SIG-M5 treated with dmso at 0.1 percent for 504 hours (cell line): ENCODE measurements around the gene ANKRD22.

Experiments
- DNase-seq: peaks from one replicate; lab custom pipeline; 2025; ENCODE audit not compliant: unreplicated experiment; lab: John Stamatoyannopoulos, UW

Gene ANKRD22

DNA sequence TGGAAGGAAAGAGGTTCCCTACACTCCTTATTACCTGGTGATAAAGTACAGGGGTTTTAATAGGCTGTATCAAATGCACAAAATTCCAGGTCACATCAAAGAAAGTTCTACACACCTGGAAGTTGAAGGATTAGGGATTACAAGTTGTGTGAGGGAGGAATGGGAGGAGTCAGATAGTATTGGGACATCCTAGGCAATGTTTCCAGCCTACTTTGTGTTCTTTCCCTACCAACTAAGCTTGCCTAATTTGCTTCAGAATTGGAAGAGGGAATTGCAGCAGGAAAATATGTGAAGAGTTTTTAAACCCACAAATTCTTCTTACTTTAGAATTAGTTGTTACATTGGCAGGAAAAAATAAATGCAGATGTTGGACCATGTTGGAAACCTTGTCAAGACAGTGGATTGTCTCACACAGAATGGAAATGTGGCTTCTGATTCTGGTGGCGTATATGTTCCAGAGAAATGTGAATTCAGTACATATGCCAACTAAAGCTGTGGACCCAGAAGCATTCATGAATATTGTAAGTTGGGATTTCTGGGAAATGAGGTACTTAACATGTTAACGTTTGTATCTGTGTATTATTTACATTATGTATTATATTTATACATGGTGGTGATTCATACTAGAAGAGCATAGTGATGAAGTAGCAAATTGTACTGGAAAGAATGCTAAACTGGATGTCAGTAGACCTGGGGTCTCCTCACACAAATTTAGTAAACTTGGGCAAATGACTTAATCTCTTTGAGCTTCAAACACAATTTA lies 48.9 kb downstream of the ANKRD22 start, which contains the start of gene LIPM:
LIPM (plus strand) TSS at position 208 of the 763 bp plus-strand sequence; CDS start at position 375, 167 bp downstream.
- DNase-seq = no peak

DNA sequence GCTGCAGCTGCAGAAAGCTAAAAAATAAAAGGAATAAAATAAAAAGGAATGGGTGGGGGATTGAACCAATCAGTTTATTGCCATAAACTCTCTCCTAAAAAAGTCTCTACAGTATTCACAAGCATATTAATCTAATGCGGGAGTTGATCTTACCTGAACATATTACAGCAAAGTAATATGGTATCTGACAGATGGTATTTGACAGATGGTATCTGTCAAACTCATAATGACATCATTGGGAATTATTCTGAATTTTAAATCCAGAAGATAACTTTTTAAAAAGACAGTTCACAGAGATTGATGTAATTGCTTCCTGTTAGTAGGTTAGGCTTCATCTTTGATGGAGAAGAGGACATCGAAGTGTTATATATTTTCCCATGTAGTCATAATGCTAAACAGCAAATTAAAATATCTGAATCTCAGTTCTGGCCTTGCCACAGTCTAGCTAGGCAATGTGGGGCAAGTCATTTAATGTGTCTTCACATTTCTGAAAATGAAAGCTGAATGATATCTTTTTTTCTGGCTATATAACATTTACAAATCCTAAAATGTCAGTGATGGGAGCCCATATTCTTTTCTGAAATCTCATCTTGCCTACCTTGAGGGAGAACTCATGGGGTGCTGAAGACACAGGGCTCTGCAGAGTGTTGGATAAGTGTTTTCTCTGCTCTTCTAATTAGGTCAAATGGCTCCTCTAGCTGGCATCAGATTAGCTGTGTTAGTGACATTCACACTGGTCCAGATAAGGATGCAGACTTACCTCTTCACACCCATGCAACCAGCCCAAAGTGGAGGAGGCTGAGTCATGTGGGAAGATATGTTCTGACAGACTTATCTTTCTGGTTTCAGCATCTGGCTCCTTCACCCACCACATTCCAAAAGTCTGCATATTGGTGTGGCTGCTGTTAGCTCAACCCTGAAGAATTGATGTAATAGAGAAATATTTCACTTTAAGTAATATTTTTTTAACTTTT lies 51.2 kb downstream of the ANKRD22 start:
- DNase-seq = no peak

DNA sequence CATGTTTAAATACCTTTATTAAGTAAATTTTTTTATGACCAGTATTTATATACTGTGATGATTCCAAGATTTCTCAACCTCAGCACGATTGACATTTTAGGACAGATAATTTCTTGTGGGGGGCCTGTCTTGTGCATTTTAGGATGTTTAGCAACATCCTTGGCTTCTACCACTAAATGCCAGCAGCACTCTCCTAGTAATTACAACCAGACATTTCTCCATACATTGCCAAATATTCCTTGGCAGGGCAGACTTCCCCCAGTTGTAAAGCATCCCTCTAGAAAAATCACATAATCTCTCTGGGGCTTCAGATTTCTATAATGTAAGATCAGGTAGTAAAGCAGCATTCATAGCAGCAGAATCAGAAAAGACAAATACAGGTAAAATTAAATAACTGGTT lies 56.9 kb downstream of the ANKRD22 start:
- DNase-seq = no peak

DNA sequence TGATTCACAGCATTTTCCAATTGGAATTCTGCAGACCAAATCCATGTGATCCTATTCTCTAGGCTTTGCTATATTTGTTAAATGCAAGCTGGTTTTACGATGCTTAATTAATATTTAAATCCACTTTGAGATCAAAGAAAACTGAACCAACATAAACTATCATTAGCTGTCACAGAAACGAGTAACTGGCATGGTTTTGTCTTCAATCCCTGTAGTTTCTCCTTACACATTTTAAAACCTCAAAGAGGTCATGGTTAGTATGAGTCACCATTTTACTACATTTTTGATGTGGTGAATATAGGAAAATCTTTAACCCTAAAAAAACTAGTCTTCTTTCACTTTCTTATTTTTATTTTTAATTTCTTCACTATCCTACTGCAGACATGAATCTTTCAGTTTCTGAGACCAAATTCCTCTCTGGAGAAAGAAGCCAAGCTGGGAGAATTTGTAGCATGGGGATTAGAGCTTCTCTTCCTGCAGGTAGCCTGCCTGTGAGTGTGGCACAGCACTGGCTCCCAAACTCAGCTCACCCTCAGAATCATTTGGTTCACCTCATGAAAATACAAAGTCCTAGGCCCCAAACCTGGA lies 57.8 kb downstream of the ANKRD22 start:
- DNase-seq = peak; percentile 2

DNA sequence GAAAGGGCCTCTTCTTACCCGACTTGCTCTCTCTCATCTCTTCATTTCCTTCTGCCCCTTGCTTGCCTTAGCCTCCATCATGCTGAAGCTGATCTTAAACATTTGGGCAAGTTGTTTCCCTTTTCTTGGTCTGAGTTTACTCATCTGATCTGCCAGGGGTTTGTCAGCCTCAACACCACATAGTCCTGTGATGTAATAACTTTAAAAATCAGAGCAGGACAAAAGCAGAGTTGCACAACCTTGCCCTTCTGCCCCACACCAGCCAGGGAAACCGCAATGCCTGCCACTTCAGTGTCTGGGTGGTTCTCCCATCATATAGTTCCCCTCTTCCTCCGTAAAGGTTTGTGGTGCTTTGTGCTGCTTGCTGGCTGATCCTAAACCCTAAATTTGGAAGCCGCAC lies 59.0 kb downstream of the ANKRD22 start:
- DNase-seq = peak; percentile 77

DNA sequence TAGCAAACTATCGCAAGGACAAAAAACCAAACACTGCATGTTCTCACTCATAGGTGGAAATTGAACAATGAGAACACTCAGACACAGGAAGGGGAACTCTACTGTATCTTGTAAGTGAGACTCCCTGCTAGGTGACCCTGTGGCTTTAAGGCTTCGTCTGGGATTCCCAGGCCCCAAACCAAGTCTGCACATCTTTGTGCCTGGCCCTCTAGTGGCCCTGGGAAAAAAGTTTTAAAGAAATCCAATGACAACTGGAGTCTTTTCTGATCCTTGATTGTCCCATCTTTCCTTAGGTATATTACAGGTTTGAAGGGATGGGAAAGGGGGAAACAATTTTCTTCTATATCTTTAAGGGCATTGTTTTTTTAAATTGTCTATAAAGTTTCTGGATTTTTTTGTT lies 59.7 kb downstream of the ANKRD22 start:
- peak; percentile 30 for DNase-seq

DNA sequence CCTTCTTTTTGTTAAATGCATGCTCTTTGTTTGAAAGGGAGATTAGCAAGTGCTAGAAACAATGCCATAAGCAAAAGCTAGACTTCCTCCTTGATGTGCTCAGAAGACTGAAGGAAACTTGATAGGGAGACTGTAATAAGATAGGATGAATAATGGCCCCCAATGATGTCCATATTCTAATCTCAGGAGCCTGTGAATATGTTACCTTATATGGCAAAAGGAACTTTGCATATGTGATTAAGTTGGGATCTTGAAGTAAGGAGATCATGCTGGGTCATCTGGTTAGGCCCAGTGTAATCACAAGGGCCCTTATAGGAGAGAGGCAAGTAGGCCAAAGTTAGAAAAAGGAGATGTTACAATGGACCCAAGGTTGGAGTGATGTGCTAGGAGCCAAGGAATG lies 62.7 kb downstream of the ANKRD22 start:
- DNase-seq = no peak

DNA sequence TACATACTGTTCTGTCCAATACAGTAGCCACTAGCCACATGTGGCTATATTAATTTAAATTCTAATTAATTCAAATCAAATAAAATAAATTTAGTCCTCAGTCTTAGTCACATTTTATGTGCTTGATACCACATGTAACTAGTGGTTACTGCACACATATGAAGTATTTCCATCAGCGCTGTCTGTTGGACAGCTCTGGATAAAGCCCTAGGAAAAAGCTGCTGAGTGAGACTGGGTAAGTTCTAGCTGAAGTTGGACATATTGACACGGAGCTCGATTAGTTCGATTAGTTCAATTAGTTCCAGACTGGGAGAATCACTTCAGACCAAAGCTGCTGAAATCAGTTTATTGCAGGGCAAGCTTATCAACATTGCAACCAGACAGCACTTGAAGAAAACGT lies 64.2 kb downstream of the ANKRD22 start:
- no peak for DNase-seq

DNA sequence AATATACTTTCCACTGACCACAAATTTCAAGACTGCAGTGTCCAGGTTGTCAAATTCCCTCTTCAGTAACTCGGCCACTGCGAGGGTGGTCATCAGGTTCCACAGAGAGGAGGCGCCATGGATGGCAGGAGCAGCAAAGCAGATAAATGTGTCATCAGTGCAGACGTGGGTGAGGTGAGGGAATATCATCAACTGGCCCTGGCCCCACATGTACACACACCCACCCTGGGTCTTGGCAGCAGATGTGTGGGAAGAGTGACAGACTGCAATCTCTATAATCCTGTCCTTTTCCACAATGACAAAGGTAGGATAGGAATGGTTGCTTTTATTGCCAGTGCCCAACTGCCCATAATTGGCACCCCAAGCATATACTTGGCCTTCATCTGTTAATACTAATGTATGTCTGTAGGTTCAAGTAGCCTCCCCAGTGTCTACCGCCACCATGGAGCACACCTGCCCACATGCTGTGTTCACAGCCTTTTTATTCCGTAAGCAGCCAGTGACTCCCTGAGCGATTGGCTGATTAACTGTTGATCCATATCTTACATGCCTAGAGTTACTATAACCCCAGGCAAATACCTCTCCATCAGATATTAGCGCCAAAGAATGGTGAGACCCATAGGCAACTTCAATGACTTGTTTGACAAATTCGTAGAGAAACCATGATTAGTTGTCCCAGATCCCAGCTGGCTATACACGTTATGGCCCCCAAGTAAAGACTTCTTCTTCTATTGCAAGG lies 65.4 kb downstream of the ANKRD22 start:
- DNase-seq = no peak

DNA sequence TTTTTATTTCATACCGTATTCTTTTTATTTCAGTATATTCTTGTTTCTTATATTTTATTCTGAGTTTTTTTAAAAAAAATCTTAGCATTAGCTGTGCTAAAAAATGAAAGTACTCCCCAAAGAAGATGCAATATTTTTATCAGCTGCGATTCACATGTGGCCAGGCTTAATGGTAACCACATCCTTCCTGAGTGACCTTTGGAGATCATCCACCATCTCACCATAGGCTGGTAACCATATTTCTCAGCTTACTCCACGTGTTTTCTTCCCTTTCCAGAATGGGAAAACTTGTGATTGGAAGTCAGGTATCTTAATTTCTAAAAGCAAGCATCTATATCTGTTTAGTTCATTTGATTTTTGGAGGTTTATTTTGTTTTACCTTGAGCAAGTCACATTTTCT lies 67.9 kb downstream of the ANKRD22 start:
- no peak for DNase-seq

DNA sequence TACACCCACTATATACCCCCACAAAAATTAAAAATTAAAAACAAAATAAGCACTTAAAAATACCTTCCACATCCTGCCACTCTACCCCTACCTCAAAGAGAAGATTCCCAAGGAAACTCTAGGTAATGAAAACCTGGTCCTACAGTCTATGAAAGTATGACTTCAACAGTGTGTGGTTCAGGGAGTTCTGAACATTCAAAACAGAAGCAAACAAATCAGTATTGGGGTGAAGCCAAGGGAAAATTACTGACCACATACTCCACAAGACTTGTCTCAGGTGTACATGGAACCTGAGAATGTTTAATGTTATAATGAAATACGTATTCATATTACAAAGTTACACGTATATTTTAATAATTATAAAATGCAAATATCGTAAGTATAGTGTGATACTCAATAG lies 69.4 kb downstream of the ANKRD22 start:
- no peak for DNase-seq

DNA sequence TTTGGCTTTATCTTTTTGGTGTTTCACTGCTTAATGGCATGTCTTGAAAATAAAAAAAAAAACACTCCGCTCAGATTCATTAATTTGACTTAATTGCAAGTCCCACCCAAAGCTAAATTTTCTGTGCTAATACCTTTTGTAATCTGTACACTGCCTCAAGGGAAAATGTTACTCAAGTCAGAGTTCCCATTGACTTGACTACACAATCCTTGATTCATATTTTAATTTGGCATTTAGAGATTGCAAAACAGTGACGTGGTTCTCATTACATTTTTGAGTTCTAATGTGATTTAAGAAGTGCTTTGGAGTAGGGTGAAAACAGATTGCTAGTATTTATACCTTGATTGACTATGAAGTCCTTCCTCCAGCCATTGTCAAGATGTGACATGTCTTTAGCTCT lies 70.4 kb downstream of the ANKRD22 start:
- no peak for DNase-seq
